ENCODE measurements around the gene SCAF4.
A peak's percentile ranks its signal among the peaks of the same experiment; 100 is the strongest.

SCAF4 gene

DNA sequence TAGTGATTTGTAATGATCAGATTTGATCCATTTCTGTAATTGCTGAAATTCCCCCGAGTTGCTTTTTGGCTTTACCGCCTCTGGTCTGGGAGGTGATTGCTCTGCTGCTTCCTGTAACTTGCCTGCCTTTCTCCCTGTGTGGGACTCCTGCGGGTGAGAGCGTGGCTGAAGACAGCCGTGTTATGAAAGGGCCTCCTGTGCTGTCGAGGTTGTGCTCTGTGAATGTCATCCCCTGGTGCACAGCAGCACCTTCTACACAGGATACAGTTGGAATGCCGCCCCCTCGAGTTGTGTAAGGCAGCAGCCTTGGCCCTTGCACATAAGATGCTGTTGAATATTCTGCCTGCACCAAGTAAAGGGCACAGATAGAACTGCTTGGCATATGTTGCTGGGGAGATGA is 66.5 kb downstream of the SCAF4 start:
- TF ChIP-seq, protein P1, sequence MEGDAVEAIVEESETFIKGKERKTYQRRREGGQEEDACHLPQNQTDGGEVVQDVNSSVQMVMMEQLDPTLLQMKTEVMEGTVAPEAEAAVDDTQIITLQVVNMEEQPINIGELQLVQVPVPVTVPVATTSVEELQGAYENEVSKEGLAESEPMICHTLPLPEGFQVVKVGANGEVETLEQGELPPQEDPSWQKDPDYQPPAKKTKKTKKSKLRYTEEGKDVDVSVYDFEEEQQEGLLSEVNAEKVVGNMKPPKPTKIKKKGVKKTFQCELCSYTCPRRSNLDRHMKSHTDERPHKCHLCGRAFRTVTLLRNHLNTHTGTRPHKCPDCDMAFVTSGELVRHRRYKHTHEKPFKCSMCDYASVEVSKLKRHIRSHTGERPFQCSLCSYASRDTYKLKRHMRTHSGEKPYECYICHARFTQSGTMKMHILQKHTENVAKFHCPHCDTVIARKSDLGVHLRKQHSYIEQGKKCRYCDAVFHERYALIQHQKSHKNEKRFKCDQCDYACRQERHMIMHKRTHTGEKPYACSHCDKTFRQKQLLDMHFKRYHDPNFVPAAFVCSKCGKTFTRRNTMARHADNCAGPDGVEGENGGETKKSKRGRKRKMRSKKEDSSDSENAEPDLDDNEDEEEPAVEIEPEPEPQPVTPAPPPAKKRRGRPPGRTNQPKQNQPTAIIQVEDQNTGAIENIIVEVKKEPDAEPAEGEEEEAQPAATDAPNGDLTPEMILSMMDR (conservative IDR thresholded peaks at IDR 0.05; ENCODE audit: low read depth), result no peak
- DNase-seq (ENCODE audit: low spot score), result no peak
- ChIA-PET CTCF (no interaction called here), POLR2A (ENCODE audit: low non-redundant PET) (no interaction called here)
- H3K27ac ChIP-seq, result peak overlapping the region; percentile 56

GRCh38 chr21:31663584-31664249 is 68.2 kb downstream of the SCAF4 start:
- TF ChIP-seq, protein P1 (conservative IDR thresholded peaks at IDR 0.05; ENCODE audit: low read depth), result no peak
- H3K27ac ChIP-seq, result no peak overlapping the region
- POLR2A ChIA-PET (ENCODE audit: low non-redundant PET), result interaction anchor here (0.6 kb wide), 1 partner anchor 577 kb away, joined by 6 read pairs; no protein-coding TSS in a partner anchor
- CTCF ChIA-PET, result no interaction called here
- no peak for DNase-seq (ENCODE audit: low spot score)

- ChIA-PET CTCF (no interaction called here), POLR2A (ENCODE audit: low non-redundant PET) (interaction anchor here (0.7 kb wide), 1 partner anchor 440 kb away, joined by 3 read pairs; no protein-coding TSS in a partner anchor)
- H3K27ac ChIP-seq, result peak overlapping the region; percentile 90
- TF ChIP-seq, protein P1 (conservative IDR thresholded peaks at IDR 0.05; ENCODE audit: low read depth), result no peak
- no peak for DNase-seq (ENCODE audit: low spot score)
Measured at GRCh38 chr21:31660591-31660990, 71.3 kb downstream of the SCAF4 start.

- peak overlapping the region; percentile 90 for H3K27ac ChIP-seq
- POLR2A ChIA-PET (ENCODE audit: low non-redundant PET), result interaction anchor here (0.7 kb wide), 1 partner anchor 439 kb away, joined by 3 read pairs; no protein-coding TSS in a partner anchor
- peak; percentile 36 for DNase-seq (ENCODE audit: low spot score)
- CTCF ChIA-PET, result interaction anchor here (0.6 kb wide), 1 partner anchor 101 kb away, joined by 3 read pairs; no protein-coding TSS in a partner anchor
- TF ChIP-seq, protein P1 (conservative IDR thresholded peaks at IDR 0.05; ENCODE audit: low read depth), result no peak
Measured at GRCh38 chr21:31660259-31660565, 71.7 kb downstream of the SCAF4 start.

GRCh38 chr21:31659536-31660258 is 72.2 kb downstream of the SCAF4 start, which contains the start of gene SOD1:
Gene SOD1, plus strand, starts transcription at chr21:31659693. Its CDS starts 77 bp downstream, at chr21:31659770.
- ChIA-PET CTCF (interaction anchor here (0.6 kb wide), 1 partner anchor 101 kb away, joined by 3 read pairs; no protein-coding TSS in a partner anchor), POLR2A (ENCODE audit: low non-redundant PET) (no interaction called here)
- TF ChIP-seq, protein P1 (conservative IDR thresholded peaks at IDR 0.05; ENCODE audit: low read depth), result no peak
- peak within 1 kb of the TSS; percentile 90 for H3K27ac ChIP-seq
- DNase-seq (ENCODE audit: low spot score), result peak; percentile 94

DNA sequence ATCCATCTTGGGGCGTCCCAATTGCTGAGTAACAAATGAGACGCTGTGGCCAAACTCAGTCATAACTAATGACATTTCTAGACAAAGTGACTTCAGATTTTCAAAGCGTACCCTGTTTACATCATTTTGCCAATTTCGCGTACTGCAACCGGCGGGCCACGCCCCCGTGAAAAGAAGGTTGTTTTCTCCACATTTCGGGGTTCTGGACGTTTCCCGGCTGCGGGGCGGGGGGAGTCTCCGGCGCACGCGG is 72.7 kb downstream of the SCAF4 start:
- ChIA-PET CTCF (no interaction called here), POLR2A (ENCODE audit: low non-redundant PET) (no interaction called here)
- peak overlapping the region; percentile 90 for H3K27ac ChIP-seq
- no peak for DNase-seq (ENCODE audit: low spot score)
- TF ChIP-seq, protein P1 (conservative IDR thresholded peaks at IDR 0.05; ENCODE audit: low read depth), result no peak
